Stimulated activated CD8-positive, alpha-beta memory T cell treated with anti-CD3 and anti-CD28 coated beads, Interleukin-7, amount 100 ng/mL, for 24 hours (primary cell): ENCODE measurements around the gene MARS1.

ENCODE experiments used
- DNase-seq: peaks from one replicate; pipeline ENCODE4 v3.0.0-alpha.2; 2020; ENCODE audit warnings: low read depth

Gene MARS1

GRCh38 chr12:57530396-57531142 lies 42.7 kb downstream of the MARS1 start:
- DNase-seq: no peak

GRCh38 chr12:57531836-57532235 lies 44.0 kb downstream of the MARS1 start:
- DNase-seq: no peak

- DNase-seq: no peak
Measured at GRCh38 chr12:57533108-57533507, 45.2 kb downstream of the MARS1 start.

GRCh38 chr12:57534250-57534649 lies 46.4 kb downstream of the MARS1 start:
- no peak for DNase-seq

- DNase-seq: no peak
Measured at GRCh38 chr12:57534991-57535543, 47.2 kb downstream of the MARS1 start.

GRCh38 chr12:57535764-57536596 lies 48.1 kb downstream of the MARS1 start:
- no peak for DNase-seq

GRCh38 chr12:57536597-57536942 lies 48.7 kb downstream of the MARS1 start:
- DNase-seq: no peak

- DNase-seq: no peak
Measured at GRCh38 chr12:57539134-57539768, 51.4 kb downstream of the MARS1 start.

GRCh38 chr12:57541001-57541400 lies 53.1 kb downstream of the MARS1 start:
- DNase-seq: no peak

GRCh38 chr12:57541717-57542116 lies 53.8 kb downstream of the MARS1 start:
- DNase-seq: no peak

- DNase-seq: no peak
Measured at GRCh38 chr12:57543581-57543980, 55.7 kb downstream of the MARS1 start.

GRCh38 chr12:57545809-57546437 lies 58.1 kb downstream of the MARS1 start:
- no peak for DNase-seq

GRCh38 chr12:57546438-57547287 lies 58.8 kb downstream of the MARS1 start, which contains the start of gene DCTN2:
DCTN2 (minus strand) TSS chr12:57547192; CDS start chr12:57547063, 129 bp downstream.
- DNase-seq: peak; percentile 85

GRCh38 chr12:57547288-57548012 lies 59.6 kb downstream of the MARS1 start:
- DNase-seq: no peak

- no peak for DNase-seq
Measured at GRCh38 chr12:57548013-57548315, 60.1 kb downstream of the MARS1 start.

GRCh38 chr12:57548488-57548887 lies 60.6 kb downstream of the MARS1 start:
- DNase-seq: no peak

GRCh38 chr12:57549203-57549908 lies 61.5 kb downstream of the MARS1 start:
- DNase-seq: no peak

GRCh38 chr12:57549909-57550640 lies 62.2 kb downstream of the MARS1 start, which contains the start of gene KIF5A:
KIF5A (plus strand) TSS chr12:57550044; CDS start chr12:57550272, 228 bp downstream.
- DNase-seq: peak; percentile 27
